ENCODE results near the gene USP12. TPM values are rescaled to one million over a fixed set of nuclear protein-coding genes. Genes with fewer than 3 reads are reported as not detected.
"Not testable (repeated sequence)": the region's sequence is repeated elsewhere in the genome, so short reads cannot be mapped to it uniquely, and the experiment has no call there.

The USP12 gene
- total RNA-seq, 2 donors from 2014 or later = 40.3 to 94.3 TPM

DNA sequence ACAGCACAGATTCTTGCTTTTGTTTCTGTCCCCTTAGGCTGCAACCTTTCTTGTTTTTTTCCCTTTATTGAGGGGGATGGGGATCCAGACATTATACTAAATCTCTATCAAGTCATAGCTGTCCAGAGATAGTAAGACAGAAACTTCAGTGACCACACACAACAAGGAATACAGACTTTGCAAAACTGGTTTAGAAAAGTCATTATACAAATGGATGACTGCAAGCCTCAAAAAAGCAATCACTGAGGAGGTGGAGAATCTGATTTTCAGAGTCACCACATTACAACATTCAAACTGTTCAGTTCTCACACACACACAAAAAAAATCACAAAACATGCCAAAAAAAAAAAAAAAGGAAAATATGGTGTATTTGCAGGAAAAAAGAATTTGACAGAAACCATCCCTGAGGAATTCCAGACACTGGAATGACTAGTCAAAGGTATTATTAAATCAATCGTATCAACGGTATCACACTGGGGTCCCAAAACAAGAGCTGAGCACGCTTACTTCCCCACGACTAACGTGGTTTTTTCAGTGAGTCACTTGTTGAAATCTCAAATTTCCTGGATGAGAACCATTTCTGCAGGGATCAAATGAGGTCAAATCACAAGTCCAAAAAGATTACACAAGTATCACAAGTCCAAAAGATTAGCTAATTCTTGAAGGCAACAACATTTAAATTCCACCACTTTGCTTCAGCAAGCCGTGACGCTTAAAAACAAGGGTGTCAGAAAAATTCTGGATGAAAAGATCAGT is 41.2 kb downstream of the USP12 start:
- no peak for DNase-seq (ENCODE audit: low spot score)
- intact Hi-C loops (cut with DNase I) = no loop called here

DNA sequence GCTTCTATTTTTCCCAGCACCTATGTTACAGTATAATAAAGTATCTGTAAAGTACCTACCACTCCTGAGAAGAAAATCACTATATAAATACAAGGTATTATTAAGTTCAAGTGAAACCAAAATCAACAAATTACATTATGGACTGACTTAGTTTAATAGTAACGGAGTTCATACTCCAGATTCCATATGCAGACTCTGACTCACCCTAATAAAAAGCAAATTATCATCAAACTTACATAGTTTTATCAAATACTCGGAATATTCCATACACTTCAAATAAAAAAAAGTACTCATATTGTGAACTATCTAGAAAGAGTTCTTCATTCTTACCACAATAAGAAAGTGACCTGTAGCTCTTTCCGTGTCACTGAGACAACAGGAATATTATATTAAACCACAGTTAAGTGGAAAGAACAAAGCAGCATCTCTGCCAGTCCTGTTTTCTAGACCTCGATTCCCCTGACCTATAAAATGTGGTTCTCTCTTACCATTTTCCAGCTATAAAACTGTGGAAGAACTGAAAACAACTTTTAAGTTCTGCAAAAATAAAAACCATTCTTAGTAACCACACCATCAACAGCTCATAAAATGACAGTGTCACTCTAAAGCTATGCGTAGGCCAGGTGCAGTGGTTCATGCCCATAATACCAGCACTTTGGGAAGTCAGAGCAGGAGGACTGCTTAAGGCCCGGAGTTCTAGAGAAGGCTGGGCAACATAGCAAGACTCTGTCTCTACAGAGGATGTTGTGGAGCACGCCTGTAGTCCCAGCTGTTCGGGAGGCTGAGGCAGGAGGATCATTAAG is 42.6 kb downstream of the USP12 start:
- DNase-seq (ENCODE audit: low spot score) = no peak
- intact Hi-C loops (cut with DNase I) = no loop called here

DNA sequence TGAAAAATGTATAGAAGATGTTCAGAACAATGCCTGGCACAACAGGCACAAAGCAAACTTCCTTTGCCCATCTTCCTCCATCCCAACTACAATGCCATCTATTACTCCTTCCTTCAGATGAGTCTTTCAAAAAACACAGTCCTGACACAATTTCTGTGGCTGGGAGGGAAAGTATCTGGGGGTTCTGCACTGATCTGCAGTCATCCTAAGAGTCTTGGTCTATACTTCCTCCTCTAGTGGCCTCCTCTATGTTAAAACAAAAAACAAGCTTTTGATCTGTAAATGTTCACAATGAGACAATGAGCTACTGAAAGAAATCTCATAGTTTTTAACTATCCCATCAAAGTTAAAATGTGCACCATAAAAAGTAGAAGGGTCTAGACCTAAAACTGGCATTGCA is 44.8 kb downstream of the USP12 start:
- intact Hi-C loops (cut with DNase I) = no loop called here
- no peak for DNase-seq (ENCODE audit: low spot score)

DNA sequence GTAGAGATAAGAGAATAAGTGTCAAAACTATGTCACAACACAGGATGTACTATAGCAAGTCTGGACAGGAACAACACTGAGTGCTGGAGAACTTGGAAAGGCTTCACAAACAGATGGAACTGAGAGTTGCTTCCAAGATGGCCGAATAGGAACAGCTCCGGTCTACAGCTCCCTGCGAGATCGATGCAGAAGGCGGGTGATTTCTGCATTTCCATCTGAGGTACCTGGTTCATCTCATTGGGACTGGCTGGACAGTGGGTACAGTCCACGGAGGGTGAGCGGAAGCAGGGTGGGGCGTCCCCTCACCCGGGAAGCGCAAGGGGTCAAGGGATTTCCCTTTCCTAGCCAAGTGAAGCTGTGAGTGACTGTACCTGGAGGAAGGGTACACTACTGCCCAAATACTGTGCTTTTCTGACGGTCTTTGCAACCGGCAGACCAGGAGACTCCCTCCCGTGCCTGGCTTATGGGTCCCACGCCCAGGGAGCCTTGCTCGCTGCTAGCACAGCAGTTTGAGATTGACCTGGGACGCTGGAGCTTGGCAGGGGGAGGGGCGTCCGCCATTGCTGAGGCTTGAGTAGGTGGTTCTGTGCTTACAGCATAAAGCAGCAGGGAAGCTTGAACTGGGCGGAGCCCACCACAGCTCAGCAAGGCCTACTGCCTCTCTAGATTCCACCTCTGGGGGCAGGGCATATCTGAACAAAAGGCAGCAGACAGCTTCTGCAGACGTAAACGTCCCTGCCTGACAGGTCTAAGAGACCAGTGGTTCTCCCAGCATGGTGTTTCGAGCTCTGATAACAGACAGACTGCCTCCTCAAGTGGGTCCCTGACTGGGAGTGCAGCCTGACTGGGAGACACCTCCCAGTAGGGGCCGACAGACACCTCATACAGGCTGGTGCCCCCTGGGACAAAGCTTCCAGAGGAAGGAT is 46.0 kb downstream of the USP12 start:
- DNase-seq (ENCODE audit: low spot score) = no peak
- intact Hi-C loops (cut with DNase I) = no loop called here

DNA sequence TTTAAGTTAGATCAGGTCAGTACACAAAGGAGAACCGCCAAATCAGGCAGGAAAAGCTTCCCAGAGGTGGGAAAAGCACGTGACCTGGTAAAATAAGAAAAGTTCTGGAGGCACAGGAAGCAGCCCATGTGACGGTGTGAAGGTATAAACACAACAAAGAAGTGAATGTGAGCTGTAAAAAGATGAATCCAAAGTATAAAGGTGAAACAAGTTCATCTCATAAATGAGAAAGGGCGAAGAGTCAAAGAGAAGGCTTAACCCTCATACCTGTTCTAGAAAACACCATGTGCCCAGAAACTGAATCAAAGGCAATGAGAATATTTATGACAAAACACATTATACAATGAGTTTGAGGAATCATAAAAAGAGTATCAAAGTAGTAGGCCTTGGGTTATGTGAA is 47.0 kb downstream of the USP12 start:
- DNase-seq (ENCODE audit: low spot score) = no peak
- intact Hi-C loops (cut with DNase I) = no loop called here

DNA sequence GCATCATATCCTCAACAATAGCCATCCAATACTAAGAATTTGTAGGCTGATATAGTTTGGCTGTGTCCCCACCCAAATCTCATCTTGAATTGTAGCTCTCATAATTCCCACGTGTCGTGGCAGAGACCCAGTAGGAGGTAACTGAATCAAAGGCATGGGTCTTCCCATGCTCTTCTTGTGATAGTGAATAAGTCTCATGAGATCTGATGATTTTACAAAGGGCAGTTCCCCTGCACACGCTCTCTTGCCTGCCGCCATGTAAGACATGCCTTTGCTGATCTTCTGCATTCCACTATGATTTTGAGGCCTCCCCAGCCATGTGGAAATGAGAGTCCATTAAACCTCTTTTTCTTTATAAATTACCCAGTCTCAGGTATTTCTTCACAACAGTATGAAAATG is 48.2 kb downstream of the USP12 start:
- intact Hi-C loops (cut with DNase I); DNase-seq (ENCODE audit: low spot score): not testable (repeated sequence)

DNA sequence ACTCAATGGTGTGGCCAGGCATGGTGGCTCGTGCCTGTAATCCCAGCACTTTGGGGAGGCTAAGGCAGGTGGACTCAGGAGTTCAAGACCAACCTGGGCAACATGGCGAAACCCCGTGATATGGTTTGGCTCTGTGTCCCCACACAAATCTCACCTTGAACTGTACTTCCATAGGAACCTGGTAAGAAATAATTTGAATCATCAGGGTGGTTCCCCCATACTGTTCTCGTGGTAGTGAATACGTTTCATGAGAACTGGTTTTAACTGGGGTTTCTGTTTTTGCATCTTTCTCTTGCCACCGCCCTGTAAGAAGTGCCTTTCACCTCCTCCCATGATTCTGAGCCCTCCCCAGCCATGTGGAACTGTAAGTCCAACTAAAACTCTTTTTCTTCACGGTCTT is 49.6 kb downstream of the USP12 start:
- no peak for DNase-seq (ENCODE audit: low spot score)
- intact Hi-C loops (cut with DNase I) = no loop called here

DNA sequence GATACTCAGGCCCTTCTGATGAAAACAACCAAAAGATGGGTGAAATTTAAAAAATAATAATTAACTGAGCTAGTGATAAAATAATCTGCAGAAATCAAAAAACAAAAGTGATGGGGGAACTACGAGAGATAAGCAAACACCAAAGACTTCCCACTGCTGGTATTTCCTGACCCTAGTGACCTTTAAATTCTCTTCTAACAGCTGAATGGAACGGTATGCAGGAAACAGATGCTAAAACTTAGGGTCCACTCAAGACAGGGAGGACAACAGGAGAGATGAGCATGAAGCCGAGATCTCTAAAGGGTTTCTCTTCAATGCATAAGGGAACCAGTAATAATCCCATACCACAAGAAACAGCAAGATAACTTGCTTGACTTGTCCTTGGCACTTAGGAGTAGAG is 50.8 kb downstream of the USP12 start:
- DNase-seq (ENCODE audit: low spot score) = no peak

DNA sequence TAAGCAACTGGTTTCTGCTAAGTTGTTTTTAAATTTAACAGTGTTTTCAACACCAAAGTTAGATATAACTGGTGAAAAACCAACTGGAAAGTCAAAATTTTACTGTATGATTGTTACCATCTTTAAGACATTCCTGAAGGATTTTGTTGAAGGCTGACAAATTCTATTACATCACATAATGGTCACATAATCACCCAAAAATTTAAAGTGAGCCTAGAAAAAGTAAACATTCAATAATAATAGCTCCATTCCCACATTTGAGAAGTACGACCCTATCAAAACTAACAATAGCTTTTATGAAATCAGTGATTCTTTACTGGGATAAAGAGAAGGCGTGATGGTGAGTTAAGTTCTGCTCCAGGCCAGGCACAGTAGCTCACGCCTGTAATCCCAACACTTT is 51.6 kb downstream of the USP12 start:
- DNase-seq (ENCODE audit: low spot score) = no peak
- intact Hi-C loops (cut with DNase I) = no loop called here

More for the DNA sequence above, 50.8 kb downstream of the USP12 start:
- intact Hi-C loops (cut with DNase I) = no loop called here

DNA sequence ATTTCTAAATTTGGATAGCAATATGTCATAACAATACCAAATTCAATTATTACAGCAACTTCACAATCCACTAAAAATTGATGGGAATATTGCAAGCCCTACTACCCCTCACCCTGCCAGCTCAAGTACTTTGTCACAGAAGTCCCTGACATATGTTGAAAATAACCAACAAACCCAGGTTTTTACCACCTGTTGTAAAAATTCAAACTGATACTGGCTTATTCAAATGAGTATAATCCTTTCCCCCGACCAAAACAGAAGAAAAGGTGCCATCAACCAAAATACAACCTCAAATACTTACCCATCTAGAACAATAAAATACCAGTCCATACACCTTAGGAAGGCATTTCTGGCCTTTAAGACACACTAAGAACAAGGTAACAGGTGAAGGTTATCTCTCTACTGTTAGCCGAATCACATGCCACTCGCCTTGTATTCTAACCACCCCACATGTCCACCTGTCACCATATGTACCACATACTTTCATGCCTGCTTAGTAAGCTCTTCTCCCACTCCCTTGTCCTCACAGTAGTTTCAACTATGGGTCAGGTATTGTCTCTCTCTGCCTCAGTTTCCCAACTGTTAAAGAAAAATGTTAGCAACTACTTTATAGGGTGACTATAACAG is 53.1 kb downstream of the USP12 start:
- intact Hi-C loops (cut with DNase I) = no loop called here
- DNase-seq (ENCODE audit: low spot score) = no peak

DNA sequence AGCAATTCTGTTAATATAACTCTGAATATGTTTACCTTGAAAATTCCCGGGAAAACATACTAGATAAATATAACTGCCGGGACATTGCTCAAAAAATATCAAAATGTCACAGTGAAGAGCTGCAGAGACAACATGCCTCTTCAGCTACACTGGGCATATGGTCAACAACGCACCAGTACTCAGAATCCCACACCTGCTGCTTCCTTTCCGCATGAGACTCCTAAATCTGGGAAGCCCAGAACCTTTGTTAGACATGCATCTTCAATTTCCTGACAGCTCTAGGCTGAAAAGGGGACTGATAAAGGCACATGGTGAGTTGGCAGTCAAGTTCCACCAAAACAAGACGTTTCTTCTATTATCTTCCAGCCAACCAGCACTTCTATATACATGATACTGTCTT is 53.7 kb downstream of the USP12 start:
- DNase-seq (ENCODE audit: low spot score) = no peak
- intact Hi-C loops (cut with DNase I) = no loop called here

DNA sequence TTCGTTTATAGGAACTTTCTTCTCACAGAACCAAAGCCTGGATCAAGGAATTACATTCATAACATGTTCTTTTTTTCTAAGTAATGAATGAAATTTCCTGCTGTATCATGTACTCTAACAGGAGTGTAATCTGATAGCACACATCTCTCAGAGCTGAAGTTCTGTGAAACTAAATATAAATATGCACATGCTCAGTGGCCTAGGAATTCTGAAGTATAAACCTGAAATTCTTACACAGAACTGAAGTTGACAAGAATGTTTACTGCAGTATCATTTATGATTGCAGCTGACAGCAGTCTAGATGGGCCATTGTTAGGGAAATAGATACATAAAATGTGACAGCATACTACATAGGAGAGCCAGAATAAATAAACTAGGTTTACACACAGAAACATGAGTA is 54.5 kb downstream of the USP12 start:
- intact Hi-C loops (cut with DNase I) = no loop called here
- no peak for DNase-seq (ENCODE audit: low spot score)

DNA sequence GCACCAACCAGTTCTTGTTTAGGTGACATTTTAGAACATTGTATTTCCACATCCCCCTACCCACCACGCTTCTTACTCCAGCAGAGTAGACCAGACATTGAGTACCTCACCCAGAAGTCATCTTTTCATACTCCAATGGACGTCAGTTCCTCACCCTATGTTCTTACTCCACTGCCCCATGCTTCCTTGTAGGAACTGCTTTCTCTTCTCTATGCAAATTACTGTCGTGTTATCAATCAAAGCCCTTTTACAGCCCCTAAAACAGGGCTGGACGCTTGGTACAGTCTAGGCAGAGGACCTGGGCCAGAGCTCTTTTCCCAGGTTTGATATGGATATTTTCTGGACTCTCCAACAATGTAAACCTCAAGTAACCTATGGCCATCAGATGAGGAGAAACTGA is 58.2 kb downstream of the USP12 start:
- intact Hi-C loops (cut with DNase I) = no loop called here

DNA sequence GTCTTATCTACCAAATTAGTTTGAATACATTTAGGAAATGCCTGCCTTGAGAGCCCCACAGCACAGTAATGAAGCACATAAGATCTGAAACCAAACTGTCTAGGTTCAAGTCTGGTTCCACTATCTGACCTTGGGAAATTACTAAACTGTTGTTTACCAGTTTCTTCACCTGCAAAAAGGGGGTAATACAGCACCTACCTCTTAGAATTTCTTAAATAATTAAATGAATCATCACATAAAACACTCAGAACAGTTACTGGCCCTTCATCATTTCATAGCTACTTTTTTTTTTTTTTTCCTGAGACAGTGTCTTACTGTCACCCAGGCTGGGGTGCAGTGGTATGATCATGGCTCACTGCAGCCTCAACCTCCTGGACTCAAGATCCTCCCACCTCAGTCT is 59.6 kb downstream of the USP12 start:
- intact Hi-C loops (cut with DNase I) = no loop called here
- no peak for DNase-seq (ENCODE audit: low spot score)

More for the DNA sequence above, 58.2 kb downstream of the USP12 start:
- no peak for DNase-seq (ENCODE audit: low spot score)

DNA sequence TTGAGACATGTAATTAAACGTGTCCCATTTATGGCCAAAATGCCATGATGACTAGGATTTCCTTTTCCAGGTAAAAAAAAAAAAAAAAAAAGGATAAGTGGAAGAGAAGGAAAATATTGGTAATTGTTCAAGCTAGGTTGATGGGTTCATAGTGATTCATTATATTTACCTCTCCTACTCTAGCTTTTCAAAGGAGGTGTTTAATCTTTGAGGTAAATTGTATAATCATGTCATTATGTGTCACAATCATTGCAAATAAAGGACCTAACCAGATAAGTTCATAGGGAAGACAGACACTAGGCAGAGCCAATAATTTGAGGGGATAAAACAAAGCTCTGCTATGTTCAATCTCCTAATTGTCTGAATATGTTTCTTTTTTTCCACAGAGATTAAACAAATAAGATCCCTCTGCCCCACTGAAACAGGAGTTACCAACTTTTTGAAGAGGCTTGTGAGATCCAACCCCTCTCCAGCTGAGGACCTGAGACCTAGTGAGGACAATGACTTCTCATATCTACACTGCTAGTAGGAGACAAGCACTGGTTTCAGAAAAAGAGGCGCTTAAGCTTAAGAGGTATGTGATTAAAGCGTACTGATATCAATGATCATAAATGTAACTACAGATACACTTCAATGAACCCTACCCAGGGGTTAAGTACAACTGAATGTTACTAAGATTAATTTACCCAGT is 61.4 kb downstream of the USP12 start:
- intact Hi-C loops (cut with DNase I) = no loop called here
- no peak for DNase-seq (ENCODE audit: low spot score)

DNA sequence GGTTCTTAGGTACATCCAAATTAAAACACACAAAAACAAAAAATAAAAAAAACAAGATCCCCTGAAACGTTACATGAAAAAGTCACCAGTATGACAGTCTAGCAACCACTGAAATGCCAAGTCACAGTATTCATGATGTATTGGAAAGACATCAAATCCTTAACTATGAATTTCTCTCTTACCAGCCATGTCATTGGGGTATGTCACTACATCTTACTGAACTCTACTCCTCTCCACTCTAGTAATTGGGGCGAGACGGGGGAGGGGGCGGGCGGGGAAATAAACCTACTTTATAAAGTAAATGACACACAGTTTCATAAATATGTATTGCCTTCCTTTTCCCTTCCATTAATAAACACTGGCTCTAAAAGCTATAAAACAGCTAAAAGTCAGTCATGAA is 65.5 kb downstream of the USP12 start:
- DNase-seq (ENCODE audit: low spot score) = no peak
- intact Hi-C loops (cut with DNase I) = no loop called here

DNA sequence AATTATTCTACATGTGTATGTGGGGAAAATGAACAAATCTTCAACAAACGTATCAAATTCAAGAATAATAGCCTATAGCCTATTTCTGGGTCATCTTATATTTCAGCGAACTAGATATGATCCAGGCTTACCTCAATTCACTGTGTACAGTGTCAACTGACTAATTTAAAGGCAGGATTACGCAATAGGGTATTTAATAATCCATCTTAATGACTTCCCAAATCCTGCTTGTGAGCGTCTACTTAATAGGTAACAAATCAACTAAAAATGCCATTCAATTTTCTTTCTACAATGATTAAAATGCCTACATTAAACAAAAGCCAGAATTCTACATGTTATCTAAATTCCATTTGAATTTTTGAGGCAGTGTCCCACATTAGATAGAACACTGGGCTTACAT is 67.0 kb downstream of the USP12 start:
- intact Hi-C loops (cut with DNase I) = no loop called here
- DNase-seq (ENCODE audit: low spot score) = no peak

DNA sequence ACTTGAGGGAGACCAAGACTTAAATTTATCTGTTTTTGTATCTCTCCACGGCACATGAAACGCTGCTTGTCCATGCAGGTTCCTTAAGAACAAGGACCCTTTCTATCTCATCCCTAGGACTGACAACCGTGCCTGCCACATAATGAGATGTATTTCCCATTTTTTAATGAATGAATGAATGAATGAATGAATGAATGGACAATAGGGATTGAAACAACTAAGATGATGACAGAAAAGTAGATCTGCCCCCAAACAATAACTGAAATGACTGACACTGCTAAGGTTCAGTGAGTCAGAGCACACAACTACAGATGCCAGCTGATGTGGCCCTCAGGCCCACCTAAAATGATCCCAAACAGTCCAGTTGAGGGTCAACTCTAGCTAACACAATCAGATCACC is 69.8 kb downstream of the USP12 start:
- intact Hi-C loops (cut with DNase I) = no loop called here
- DNase-seq (ENCODE audit: low spot score) = no peak

DNA sequence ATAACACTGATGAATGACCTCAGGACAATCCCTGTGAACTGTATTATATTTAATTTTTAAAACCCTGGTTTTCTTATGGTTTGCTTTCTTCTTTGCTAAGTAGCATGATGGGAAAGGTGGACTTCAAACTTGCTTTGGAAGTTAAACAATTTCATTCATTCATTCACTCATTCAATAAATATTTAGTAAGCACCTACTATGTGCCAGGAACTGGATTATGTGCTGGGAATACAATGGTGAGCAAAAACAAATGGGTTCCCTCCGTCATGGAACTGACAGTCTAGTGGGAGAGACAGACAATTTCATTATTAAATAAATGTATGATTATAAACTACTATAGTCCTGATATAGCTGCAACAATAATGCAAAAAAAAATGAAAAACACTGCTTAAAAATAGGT is 70.3 kb downstream of the USP12 start:
- DNase-seq (ENCODE audit: low spot score) = no peak
- intact Hi-C loops (cut with DNase I) = no loop called here

All from posterior vena cava (tissue), 2 donors.